ENCODE measurements around the gene SYF2.

Gene SYF2

GRCh38 chr1:25245809-25246599 is 13.7 kb upstream of the SYF2 start:
- TF ChIP-seq OSR1 (CRISPR knock-in tag; IDR thresholded peaks at IDR 0.05) (no peak), GLIS3 (CRISPR knock-in tag; IDR thresholded peaks at IDR 0.05) (no peak), TCF4 (CRISPR knock-in tag; IDR thresholded peaks at IDR 0.05; ENCODE audit: borderline replicate concordance) (no peak), PPARA (CRISPR knock-in tag; IDR thresholded peaks at IDR 0.05; ENCODE audit: borderline replicate concordance) (no peak), TSHZ2 (CRISPR knock-in tag; IDR thresholded peaks at IDR 0.05) (no peak), ARNTL (CRISPR knock-in tag; IDR thresholded peaks at IDR 0.05; ENCODE audit: borderline replicate concordance, low read depth) (no peak), PATZ1 (CRISPR knock-in tag; IDR thresholded peaks at IDR 0.05; ENCODE audit: borderline replicate concordance) (no peak), CSDC2 (CRISPR knock-in tag; IDR thresholded peaks at IDR 0.05) (no peak), ESRRG (CRISPR knock-in tag; IDR thresholded peaks at IDR 0.05) (no peak), CREB5 (CRISPR knock-in tag; IDR thresholded peaks at IDR 0.05; ENCODE audit: low read depth) (no peak), ZNF565 (CRISPR knock-in tag; conservative IDR thresholded peaks at IDR 0.05; ENCODE audit: low read depth) (no peak), ZFP3 (CRISPR knock-in tag; IDR thresholded peaks at IDR 0.05) (no peak), ZFP30 (CRISPR knock-in tag; IDR thresholded peaks at IDR 0.05) (no peak), ZC3H10 (CRISPR knock-in tag; IDR thresholded peaks at IDR 0.05) (no peak), SNAI2 (CRISPR knock-in tag; IDR thresholded peaks at IDR 0.05) (no peak), ISL1 (CRISPR knock-in tag; IDR thresholded peaks at IDR 0.05) (no peak), CSRNP3 (CRISPR knock-in tag; IDR thresholded peaks at IDR 0.05) (no peak), ZNF8 (CRISPR knock-in tag; IDR thresholded peaks at IDR 0.05) (no peak), BACH2 (CRISPR knock-in tag; IDR thresholded peaks at IDR 0.05; ENCODE audit: borderline replicate concordance) (no peak)
- ATAC-seq, result peak; percentile 28

- no peak for ATAC-seq
- no peak for TF ChIP-seq CSRNP3 (CRISPR knock-in tag; IDR thresholded peaks at IDR 0.05)
These were observed 13.1 kb upstream of the SYF2 start for GRCh38 chr1:25245393-25245792.

GRCh38 chr1:25243907-25244306 is 11.6 kb upstream of the SYF2 start:
- ATAC-seq, result no peak
- TF ChIP-seq TSHZ2 (CRISPR knock-in tag; IDR thresholded peaks at IDR 0.05), result peak; percentile 41; the same call in 1 of the 2 replicates
- no peak for TF ChIP-seq ZNF565 (CRISPR knock-in tag; conservative IDR thresholded peaks at IDR 0.05; ENCODE audit: low read depth)
- TF ChIP-seq TCF4 (CRISPR knock-in tag; IDR thresholded peaks at IDR 0.05; ENCODE audit: borderline replicate concordance), result peak; percentile 93
